ENCODE results near the gene LINS1.

LINS1 gene

DNA sequence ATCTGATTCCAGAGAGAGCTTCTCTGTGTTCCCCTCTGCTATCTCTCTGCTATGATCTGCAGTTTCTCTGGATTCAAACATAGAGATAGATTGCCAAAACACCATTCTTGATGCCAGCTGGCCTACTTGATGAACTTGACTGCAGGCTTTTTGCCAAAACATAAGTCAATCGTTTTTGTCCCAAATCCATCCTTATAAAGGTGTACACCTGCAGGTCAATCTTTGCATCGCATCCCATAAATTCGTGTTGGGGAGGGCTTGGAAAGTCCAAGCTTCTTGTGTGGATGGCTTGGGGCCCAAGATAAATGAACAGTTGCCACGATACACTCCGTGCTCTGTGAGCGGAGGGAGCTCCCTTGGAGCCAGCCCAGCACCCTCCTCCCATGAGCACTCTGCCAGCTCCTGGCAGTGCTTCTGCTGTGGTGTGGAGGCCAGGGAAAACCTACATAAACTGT, 75.9 kb downstream of the LINS1 start:
- no peak overlapping the region for H3K27ac Mint-ChIP-seq
- peaks cover 20 to 38% of the 10 kb centered on the region in 2 donors for H3K27me3 Mint-ChIP-seq
- DNase-seq = no peak
- H3K4me3 Mint-ChIP-seq = no peak overlapping the region
- H3K36me3 Mint-ChIP-seq = no peaks in the 10 kb centered on the region
- no peaks in the 10 kb centered on the region for H3K4me1 Mint-ChIP-seq
- H3K9me3 Mint-ChIP-seq = peaks cover 0 to 4% of the 10 kb centered on the region in 2 donors
- ATAC-seq (replicated peaks) = no peak

DNA sequence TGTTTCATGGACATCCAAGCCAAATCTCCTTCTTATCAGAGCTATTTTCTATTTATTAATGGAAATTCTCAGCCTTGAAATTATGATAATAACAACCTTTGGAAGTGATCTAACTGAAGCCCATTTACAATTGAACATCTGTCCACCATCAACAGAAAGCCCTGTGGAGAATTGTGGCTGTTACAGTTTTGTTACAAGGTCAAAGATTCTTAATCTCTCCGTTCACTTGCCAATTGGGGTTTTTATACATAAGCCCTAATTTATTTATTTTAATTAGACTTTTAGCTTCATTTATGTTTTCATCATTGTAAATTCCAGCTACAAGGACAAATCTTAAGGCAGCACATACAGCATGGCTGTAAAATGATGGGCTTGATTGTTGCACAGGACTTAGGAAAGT, 76.5 kb downstream of the LINS1 start:
- H3K36me3 Mint-ChIP-seq = no peaks in the 10 kb centered on the region
- H3K4me1 Mint-ChIP-seq = peaks cover 2 to 3% of the 10 kb centered on the region in 2 donors
- DNase-seq (no peak), ATAC-seq (replicated peaks) (no peak)
- H3K27ac Mint-ChIP-seq = no peak overlapping the region
- peaks cover 0 to 4% of the 10 kb centered on the region in 2 donors for H3K9me3 Mint-ChIP-seq
- H3K4me3 Mint-ChIP-seq = no peak overlapping the region
- H3K27me3 Mint-ChIP-seq = peaks cover 18 to 34% of the 10 kb centered on the region in 2 donors

DNA sequence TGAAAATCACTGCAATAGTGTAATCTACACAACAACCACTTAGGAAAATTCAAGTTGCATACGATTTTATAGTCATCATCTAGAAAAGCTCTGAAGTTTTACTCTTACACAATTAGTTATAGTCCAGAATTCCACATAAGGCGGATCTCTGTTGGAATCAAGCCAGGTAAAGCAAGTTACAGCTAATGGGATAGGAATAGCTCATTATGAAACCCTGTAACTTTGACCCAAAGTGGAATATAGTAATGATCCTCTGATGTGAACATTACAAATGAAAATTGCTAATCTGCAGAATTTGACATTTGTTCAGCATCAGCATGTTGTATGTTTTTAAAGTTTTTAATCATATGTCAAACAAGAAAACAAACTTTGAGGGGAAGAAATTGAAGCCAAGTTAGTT, 77.7 kb downstream of the LINS1 start:
- ATAC-seq (replicated peaks) (no peak), DNase-seq (no peak)
- H3K4me1 Mint-ChIP-seq = peaks cover 3 to 8% of the 10 kb centered on the region in 2 donors
- peaks cover 0 to 4% of the 10 kb centered on the region in 2 donors for H3K9me3 Mint-ChIP-seq
- H3K27ac Mint-ChIP-seq = no peak overlapping the region
- H3K27me3 Mint-ChIP-seq = peaks cover 15 to 35% of the 10 kb centered on the region in 2 donors
- no peaks in the 10 kb centered on the region for H3K36me3 Mint-ChIP-seq
- H3K4me3 Mint-ChIP-seq = no peak overlapping the region

DNA sequence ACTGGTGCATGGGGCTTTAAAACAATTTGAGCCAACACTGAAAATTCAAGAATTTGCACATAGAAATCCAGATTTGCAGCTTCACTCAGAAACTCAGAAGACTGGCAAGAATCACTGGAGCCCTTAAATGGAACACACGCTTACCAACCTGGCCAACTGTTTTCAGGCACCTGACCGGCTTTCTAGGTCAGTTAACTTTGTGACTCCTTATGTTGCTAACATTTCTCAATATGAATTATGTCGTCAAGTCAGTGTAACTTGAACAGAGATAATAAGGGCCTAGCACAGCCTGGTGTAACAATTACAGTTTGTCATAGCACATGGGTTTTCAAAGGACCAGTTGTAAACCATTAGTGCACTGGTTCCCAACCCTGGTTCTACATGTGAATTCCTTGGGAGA, 80.1 kb downstream of the LINS1 start:
- no peak for ATAC-seq (replicated peaks)
- Mint-ChIP-seq H3K4me3 (no peak overlapping the region), H3K36me3 (no peaks in the 10 kb centered on the region), H3K27me3 (peaks cover 11 to 43% of the 10 kb centered on the region in 2 donors), H3K4me1 (peaks cover 3 to 8% of the 10 kb centered on the region in 2 donors), H3K9me3 (peaks cover 0 to 4% of the 10 kb centered on the region in 2 donors), H3K27ac (no peak overlapping the region)
- no peak for DNase-seq

DNA sequence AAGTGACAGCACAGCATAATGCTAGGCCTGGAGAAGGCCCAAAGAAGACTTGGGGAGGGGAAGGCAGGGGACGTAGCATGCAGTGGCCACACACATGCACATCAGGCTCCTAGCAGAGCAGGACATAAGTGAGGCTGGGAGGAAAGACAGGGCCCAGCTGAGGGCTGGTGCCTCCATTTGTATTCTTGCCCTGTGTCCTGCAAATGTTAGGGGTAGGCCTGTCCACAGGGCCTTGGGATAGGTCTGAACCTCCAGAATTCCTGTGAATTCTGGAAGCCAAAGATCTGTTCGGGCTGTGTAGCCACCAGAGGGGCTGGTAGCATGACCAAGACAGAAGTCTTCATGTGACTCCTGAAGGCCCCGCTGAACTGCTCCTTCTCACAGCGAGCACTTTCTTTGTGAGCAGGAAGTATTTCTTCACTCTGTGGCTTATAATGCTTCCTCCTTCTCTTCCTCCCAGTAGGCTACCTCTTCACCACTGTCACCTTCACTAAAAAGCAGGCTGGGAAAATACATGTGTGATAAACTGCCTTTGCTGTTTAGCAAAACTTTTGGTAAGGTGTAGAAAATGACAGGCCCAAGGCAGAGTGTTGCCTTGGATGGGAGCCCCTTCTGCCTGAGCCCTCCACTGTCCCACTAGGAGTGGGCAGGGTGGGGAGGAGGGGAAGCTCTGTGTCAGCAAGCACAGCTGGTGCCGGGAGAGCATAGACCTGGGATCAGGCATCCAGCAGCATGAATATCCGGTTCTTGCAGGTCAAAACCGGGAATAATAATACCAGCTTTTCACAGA, 81.7 kb downstream of the LINS1 start:
- Mint-ChIP-seq H3K4me1 (peaks cover 3 to 8% of the 10 kb centered on the region in 2 donors), H3K36me3 (no peaks in the 10 kb centered on the region), H3K27ac (no peak overlapping the region), H3K9me3 (peaks cover 0 to 4% of the 10 kb centered on the region in 2 donors), H3K27me3 (peaks cover 5 to 43% of the 10 kb centered on the region in 2 donors), H3K4me3 (no peak overlapping the region)
- no peak for DNase-seq
- ATAC-seq (replicated peaks) = peak in 1 of 2 donors; percentile 14

DNA sequence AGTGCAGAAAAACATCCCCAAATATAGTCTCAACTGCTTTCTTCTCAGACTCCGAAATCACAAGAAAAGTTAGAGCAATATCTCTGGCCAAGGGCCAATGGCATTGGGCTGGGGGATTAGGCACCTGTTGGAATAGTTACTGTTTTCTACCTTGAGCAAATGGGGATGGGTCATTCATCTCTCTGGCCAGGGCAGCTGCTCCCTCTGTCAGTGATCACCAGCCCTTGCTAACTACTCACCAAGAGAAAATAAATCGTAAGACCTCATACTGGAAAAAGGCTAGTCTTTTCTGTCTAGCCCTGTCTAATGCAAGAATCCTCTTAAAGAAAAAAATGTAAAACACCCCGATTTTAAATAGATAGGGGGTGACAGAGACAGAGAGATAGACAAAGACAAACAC, 84.1 kb downstream of the LINS1 start:
- Mint-ChIP-seq H3K27me3 (peaks cover 1 to 39% of the 10 kb centered on the region in 2 donors), H3K27ac (no peak overlapping the region), H3K4me3 (no peak overlapping the region), H3K4me1 (peaks cover 3 to 8% of the 10 kb centered on the region in 2 donors), H3K36me3 (no peaks in the 10 kb centered on the region), H3K9me3 (peaks cover 0 to under 1% of the 10 kb centered on the region in 2 donors)
- ATAC-seq (replicated peaks) (no peak), DNase-seq (no peak)
